ENCODE measurements around the gene KIAA0232. TPM values are rescaled to one million over a fixed set of nuclear protein-coding genes. Genes with fewer than 3 reads are reported as not detected.

Gene KIAA0232
- total RNA-seq, 4 donors from 2014 or later, result 39.4 to 66.6 (median 47.1) TPM

- Histone ChIP-seq H3K4me1 (peaks cover 0 to 27% (median 0%) of the 10 kb centered on the region in 3 donors), H3K27ac (no peak overlapping the region), H3K9me3 (no peaks in the 10 kb centered on the region), H3K27me3 (no peaks in the 10 kb centered on the region), H3K36me3 (no peaks in the 10 kb centered on the region), H3K4me3 (no peak overlapping the region)
- 100% methylated on average over 1 to 2 of the region's 3 CpGs for WGBS, 2 donors (ENCODE audit: low coverage in 1 of 2)
- ATAC-seq, result no peak
- TF ChIP-seq POLR2A (IDR thresholded peaks at IDR 0.05) (no peak), EP300 (IDR thresholded peaks at IDR 0.05) (no peak), POLR2AphosphoS5 (IDR thresholded peaks at IDR 0.05) (no peak), CTCF (IDR thresholded peaks at IDR 0.05) (no peak)
Measured at GRCh38 chr4:6932918-6933317, 150.4 kb downstream of the KIAA0232 start.

Other genes starting within 250 kb of the KIAA0232 start
- 10 to 100 TPM; 20.3 to 39.3 (median 34.3) TPM for gene MAN2B2, start 207.5 kb upstream of the KIAA0232 start, total RNA-seq
- gene MRFAP1, start 142.0 kb upstream of the KIAA0232 start, total RNA-seq, result 100 to 1,000 TPM; 202 to 358 (median 277) TPM
- 1 to 10 TPM in 1 of 4 donors, under 1 TPM in 1, not detected in 2; 0.94 to 9.7 TPM for gene S100P, start 88.8 kb upstream of the KIAA0232 start, total RNA-seq
- 10 to 100 TPM; 59.2 to 74.1 (median 66.8) TPM for gene MRFAP1L1, start 72.9 kb upstream of the KIAA0232 start, total RNA-seq
- 10 to 100 TPM; 10.1 to 20.7 (median 18.7) TPM for gene BLOC1S4, start 66.6 kb upstream of the KIAA0232 start, total RNA-seq
- gene TBC1D14, start 127.1 kb downstream of the KIAA0232 start, total RNA-seq, result 10 to 100 TPM; 42.5 to 54.2 (median 45.0) TPM

Data from gastroesophageal sphincter (tissue), 4 donors.